Activated T-cell treated with anti-CD3 and anti-CD28 coated beads for 48 hours (primary cell): ENCODE data around the gene HEMK1.

Source experiments
- DNase-seq: peaks from one replicate; pipeline ENCODE4 v3.0.0-alpha.2; 2020; ENCODE audit warnings: low read depth

Gene HEMK1

GRCh38 chr3:50545781-50546180, 23.5 kb upstream of the HEMK1 start:
- DNase-seq: no peak

GRCh38 chr3:50549226-50549625, 20.1 kb upstream of the HEMK1 start:
- no peak for DNase-seq

GRCh38 chr3:50550079-50550736, 19.1 kb upstream of the HEMK1 start:
- DNase-seq: peak; percentile 54

- no peak for DNase-seq
These were observed 18.2 kb upstream of the HEMK1 start for GRCh38 chr3:50551054-50551659.

- DNase-seq: no peak
These were observed 17.5 kb upstream of the HEMK1 start for GRCh38 chr3:50551681-50552435.

GRCh38 chr3:50552598-50552997, 16.7 kb upstream of the HEMK1 start:
- DNase-seq: no peak

GRCh38 chr3:50554553-50554952, 14.8 kb upstream of the HEMK1 start:
- no peak for DNase-seq

GRCh38 chr3:50557106-50557505, 12.2 kb upstream of the HEMK1 start:
- DNase-seq: no peak

- no peak for DNase-seq
These were observed 11.4 kb upstream of the HEMK1 start for GRCh38 chr3:50557915-50558314.

- no peak for DNase-seq
These were observed 9.6 kb upstream of the HEMK1 start for GRCh38 chr3:50559702-50560101.

GRCh38 chr3:50562861-50563260, 6.5 kb upstream of the HEMK1 start:
- no peak for DNase-seq

GRCh38 chr3:50563867-50564266, 5.5 kb upstream of the HEMK1 start:
- no peak for DNase-seq

- no peak for DNase-seq
These were observed 5.0 kb upstream of the HEMK1 start for GRCh38 chr3:50564321-50564720.

- no peak for DNase-seq
These were observed 2.3 kb upstream of the HEMK1 start for GRCh38 chr3:50567011-50567385.

GRCh38 chr3:50567386-50568167, 1.7 kb upstream of the HEMK1 start, which contains the start of gene C3orf18:
Gene C3orf18, minus strand, starts transcription at chr3:50567747. Its CDS starts 2,048 bp downstream, at chr3:50565699.
- peak; percentile 96 for DNase-seq

GRCh38 chr3:50570508-50571279, 1.4 kb downstream of the HEMK1 start:
- no peak for DNase-seq

- DNase-seq: no peak
These were observed 2.2 kb downstream of the HEMK1 start for GRCh38 chr3:50571486-50571885.

- DNase-seq: peak; percentile 82
These were observed 2.8 kb downstream of the HEMK1 start for GRCh38 chr3:50572158-50572557.

GRCh38 chr3:50572801-50573371, 3.6 kb downstream of the HEMK1 start:
- DNase-seq: peak; percentile 52

- peak; percentile 73 for DNase-seq
These were observed 4.5 kb downstream of the HEMK1 start for GRCh38 chr3:50573566-50574443.
